Activated CD4-positive, alpha-beta T cell treated with anti-CD3 and anti-CD28 coated beads for 24 hours (primary cell): Measurements from ENCODE around the gene THPO.

Experiments
- DNase-seq, 2 donors: peaks; one replicate each; pipeline ENCODE4 v3.0.0-alpha.2; 2020; ENCODE audit warnings: low read depth in 2 of 2

Gene THPO

GRCh38 chr3:184333700-184334099 lies 44.3 kb downstream of the THPO start:
- no peak for DNase-seq

GRCh38 chr3:184333190-184333589 lies 44.8 kb downstream of the THPO start:
- DNase-seq, result no peak

- DNase-seq, result no peak
These were observed 45.5 kb downstream of the THPO start for GRCh38 chr3:184332370-184333090.

GRCh38 chr3:184328516-184328915 lies 49.5 kb downstream of the THPO start:
- DNase-seq, result no peak

- no peak for DNase-seq
These were observed 50.8 kb downstream of the THPO start for GRCh38 chr3:184327171-184327570.

GRCh38 chr3:184325715-184326369 lies 52.2 kb downstream of the THPO start:
- peak in 1 of 2 donors; percentile 34 for DNase-seq

- DNase-seq, result no peak
These were observed 52.7 kb downstream of the THPO start for GRCh38 chr3:184325269-184325668.

GRCh38 chr3:184323696-184324095 lies 54.3 kb downstream of the THPO start:
- no peak for DNase-seq

GRCh38 chr3:184322731-184323487 lies 55.1 kb downstream of the THPO start:
- no peak for DNase-seq
